ENCODE measurements around the gene SLC27A5. TPM values are rescaled to one million over a fixed set of nuclear protein-coding genes. Genes with fewer than 3 reads are reported as not detected.

Gene SLC27A5
- total and polyA plus RNA-seq, 2 of the 13 experiments (the other 11 are each of a cell fraction or from before 2014, with no cell fraction given), result 30.3 to 40.2 TPM

- 0 out of 2 replicates have a peak, but pooled peaks have one; percentile 22 for TF ChIP-seq RERE (CRISPR knock-in tag; IDR thresholded peaks at IDR 0.05; ENCODE audit: low read depth)
- TF ChIP-seq RNF2 (conservative IDR thresholded peaks at IDR 0.05; ENCODE audit: low read depth), result peak; percentile 71
- TF ChIP-seq ZBTB49 (CRISPR knock-in tag; IDR thresholded peaks at IDR 0.05; ENCODE audit: borderline replicate concordance), result no peak
- TF ChIP-seq ZNF580 (CRISPR knock-in tag; IDR thresholded peaks at IDR 0.05; ENCODE audit: borderline replicate concordance, low read depth), result no peak; the same call in 1 of the 2 replicates
- peak; percentile 89 for TF ChIP-seq HINFP (CRISPR knock-in tag; IDR thresholded peaks at IDR 0.05; ENCODE audit: low read depth)
- 0 out of 2 replicates have a peak, but pooled peaks have one; percentile 27 for TF ChIP-seq ZNF766 (CRISPR knock-in tag; IDR thresholded peaks at IDR 0.05; ENCODE audit: borderline replicate concordance)
- peak; percentile 72; the same call in 1 of the 2 replicates for TF ChIP-seq PHF20 (CRISPR knock-in tag; IDR thresholded peaks at IDR 0.05)
- TF ChIP-seq PCBP2 (optimal IDR thresholded peaks at IDR 0.05; ENCODE audit: low read depth, low read length, poor library complexity, severe bottlenecking), result no peak
- TF ChIP-seq KMT2A (CRISPR knock-in tag; IDR thresholded peaks at IDR 0.05), result peak; percentile 38; the same call in 1 of the 2 replicates
- no peak for TF ChIP-seq KDM6A (CRISPR knock-in tag; IDR thresholded peaks at IDR 0.05; ENCODE audit: low read depth)
- no peak for TF ChIP-seq STAT5B (CRISPR knock-in tag; IDR thresholded peaks at IDR 0.05)
- 0 out of 2 replicates have a peak, but pooled peaks have one; percentile 33 for TF ChIP-seq ZNF350 (CRISPR knock-in tag; IDR thresholded peaks at IDR 0.05; ENCODE audit: borderline replicate concordance, low read depth)
- no peak for TF ChIP-seq MXD1 (CRISPR knock-in tag; IDR thresholded peaks at IDR 0.05)
- TF ChIP-seq ZNF275 (CRISPR knock-in tag; IDR thresholded peaks at IDR 0.05; ENCODE audit: borderline replicate concordance), result no peak
- TF ChIP-seq KDM4B (CRISPR knock-in tag; IDR thresholded peaks at IDR 0.05), result peak; percentile 49; the same call in 1 of the 2 replicates
- TF ChIP-seq KDM5B (CRISPR knock-in tag; IDR thresholded peaks at IDR 0.05; ENCODE audit: borderline replicate concordance), result no peak
Observed at GRCh38 chr19:58466760-58467589, 44.8 kb downstream of the SLC27A5 start, which contains the start of gene ZNF324 (continued).

Measured in HepG2 (cell line).